ENCODE measurements around the gene MSMO1.

The MSMO1 gene

DNA sequence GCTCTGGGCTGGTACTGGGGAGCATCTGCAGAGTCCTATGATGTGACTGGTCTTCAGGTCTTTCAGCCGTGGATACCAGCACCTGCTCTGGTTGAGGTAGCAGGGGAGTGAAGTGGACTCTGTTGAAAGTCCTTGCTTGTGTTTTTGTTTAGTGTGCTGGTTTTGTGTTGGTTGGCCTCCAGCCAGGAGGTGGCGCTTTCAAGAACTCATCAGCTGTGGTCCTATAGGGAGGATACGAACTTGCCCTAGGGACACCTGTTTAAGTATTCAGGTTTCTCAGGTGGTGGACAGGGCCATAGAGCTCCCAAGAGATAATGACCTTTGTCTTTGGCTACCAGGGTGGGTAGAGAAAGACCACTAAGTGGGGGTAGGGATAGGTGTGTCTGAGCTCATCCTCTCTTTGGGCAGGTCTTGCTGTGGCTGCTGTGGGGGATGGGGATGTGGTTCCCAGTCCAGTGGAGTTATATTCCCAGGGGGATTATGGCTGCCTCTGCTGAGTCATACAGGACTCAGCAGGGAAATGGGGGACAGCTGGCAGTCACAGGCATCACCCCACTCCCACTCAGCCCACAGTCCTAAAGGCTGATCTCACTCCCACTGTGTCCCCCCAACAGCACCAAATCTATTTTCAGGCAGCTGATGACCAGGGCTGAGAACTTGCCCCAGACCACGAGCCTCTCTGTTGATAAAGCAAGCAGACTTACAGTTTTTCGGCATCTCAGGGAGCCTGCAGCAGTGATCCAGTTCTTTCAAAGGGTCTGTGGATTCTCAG is 24.1 kb downstream of the MSMO1 start:
- no peak for DNase-seq (ENCODE audit: low read depth, low spot score)

DNA sequence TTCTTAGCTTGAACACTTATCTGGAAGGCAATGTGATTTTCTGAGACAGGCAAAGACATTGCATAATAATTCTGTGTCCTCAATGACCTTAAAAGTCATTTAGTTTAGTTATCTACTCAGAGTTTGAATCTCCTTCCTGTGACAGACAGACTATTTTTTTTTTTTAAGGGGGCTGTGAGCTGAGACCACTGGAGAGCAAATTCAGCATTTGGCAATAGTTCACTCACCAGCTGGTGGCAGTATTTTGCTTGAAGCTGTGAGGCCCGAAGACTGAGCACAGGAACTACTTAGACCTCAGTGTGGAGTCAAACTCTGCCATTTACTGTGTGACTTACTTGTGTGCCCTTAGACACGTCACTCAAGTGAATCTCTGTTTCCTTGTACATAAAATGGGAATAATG is 28.4 kb downstream of the MSMO1 start:
- no peak overlapping the region for H3K4me3 ChIP-seq (ENCODE audit: low read length)
- DNase-seq (ENCODE audit: low read depth, low spot score): no peak

More for the DNA sequence above, 24.1 kb downstream of the MSMO1 start:
- H3K4me3 ChIP-seq (ENCODE audit: low read length): no peak overlapping the region

DNA sequence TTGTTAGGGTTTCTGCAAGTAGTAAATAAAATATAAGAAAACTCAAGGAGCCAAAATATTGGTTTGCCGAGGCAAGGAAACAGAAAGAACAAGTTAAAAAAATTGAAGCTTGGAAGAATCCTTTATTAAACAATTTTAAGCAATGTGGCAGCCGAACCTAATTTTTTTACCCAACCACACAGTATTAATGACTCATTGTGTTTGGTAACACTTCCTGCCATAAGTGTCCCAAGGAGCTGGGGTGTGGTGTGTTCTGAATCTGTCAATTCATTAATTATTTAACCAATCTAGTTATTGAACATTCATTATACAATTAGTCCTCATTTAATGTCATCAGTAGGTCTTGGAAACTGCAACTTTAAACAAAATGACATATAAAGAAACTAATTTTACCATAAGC is 32.0 kb downstream of the MSMO1 start:
- no peak for DNase-seq (ENCODE audit: low read depth, low spot score)

DNA sequence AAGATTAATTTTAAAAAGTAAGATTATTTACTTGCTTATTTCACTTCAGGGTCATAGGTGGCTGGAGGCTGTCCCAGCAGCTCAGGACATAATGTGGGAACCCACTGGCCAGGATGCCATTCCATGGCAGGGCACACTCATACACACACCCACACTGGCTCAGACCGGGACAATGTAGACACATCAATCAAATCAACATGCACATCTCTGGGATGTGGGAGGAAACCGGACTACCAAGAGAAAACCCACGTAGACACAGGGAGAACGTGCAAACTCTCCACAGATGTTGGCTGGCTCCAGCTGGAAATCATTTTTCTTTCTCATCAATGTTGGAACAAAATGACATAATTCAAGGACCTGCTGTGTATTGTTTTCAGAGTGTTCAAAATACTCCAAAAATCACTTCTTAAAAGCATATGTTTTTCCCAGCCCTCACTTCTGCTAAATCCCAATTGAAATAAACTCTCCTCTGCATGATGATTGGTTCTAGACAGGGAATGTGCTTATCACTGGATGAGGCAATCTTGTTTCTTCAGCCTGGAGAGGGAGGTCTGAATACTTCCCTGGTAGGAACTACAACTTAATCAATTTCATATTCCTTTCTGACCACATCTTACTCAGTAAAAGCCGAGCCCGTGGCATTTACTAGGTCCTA is 32.7 kb downstream of the MSMO1 start:
- H3K4me3 ChIP-seq (ENCODE audit: low read length): no peak overlapping the region
- DNase-seq (ENCODE audit: low read depth, low spot score): no peak

More for the DNA sequence above, 32.0 kb downstream of the MSMO1 start:
- no peak overlapping the region for H3K4me3 ChIP-seq (ENCODE audit: low read length)

DNA sequence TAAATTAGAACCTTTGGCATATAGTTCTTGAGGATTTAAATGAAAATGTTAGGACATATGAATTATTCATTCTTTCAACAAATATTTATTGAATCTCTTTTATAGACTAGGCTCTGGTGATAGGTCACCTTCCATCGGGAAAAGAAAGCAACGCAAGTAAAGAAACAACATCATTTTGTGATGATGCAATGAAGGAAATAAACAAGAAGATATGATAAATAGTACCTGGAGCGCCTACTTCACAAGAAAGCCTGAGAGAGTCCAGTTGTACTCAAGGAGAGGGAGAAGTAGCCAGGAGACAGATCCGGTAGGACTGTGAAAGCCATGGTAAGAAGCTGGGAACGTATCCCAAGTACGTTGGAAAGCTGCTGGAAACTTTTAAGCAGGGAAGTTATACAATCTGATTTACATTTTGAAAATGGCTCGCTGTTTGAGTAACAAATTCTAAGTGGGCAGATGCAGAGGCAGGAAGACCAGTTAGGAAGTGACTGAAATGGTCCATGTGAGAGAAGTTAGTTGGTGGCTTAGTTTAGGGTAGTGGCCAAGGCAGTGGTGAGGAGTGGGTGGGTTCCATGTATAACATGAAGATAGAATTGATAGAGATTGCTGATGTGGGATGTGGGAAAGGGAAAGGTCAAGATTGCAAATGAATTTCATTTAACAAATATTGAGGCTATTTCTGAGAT is 33.7 kb downstream of the MSMO1 start:
- DNase-seq (ENCODE audit: low read depth, low spot score): no peak
- H3K4me3 ChIP-seq (ENCODE audit: low read length): no peak overlapping the region

DNA sequence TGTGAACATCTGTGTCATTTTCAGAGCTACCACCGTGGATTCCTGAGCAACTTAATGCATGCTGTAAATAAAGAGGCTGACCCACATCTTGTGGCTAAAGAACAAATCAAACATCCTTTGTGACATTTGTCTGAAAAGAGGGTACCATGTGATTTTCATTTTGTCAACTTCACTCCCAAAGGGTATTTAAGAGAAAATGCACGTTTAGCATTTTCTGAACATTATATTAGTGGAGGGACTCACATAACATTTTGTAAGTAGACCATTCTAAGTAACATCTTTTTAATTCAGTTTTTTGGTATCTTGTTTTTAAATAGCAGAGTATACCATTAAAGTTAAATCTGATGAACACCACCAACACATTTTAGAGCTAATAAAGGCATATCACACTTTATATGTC is 34.3 kb downstream of the MSMO1 start:
- H3K4me3 ChIP-seq (ENCODE audit: low read length): no peak overlapping the region
- no peak for DNase-seq (ENCODE audit: low read depth, low spot score)

DNA sequence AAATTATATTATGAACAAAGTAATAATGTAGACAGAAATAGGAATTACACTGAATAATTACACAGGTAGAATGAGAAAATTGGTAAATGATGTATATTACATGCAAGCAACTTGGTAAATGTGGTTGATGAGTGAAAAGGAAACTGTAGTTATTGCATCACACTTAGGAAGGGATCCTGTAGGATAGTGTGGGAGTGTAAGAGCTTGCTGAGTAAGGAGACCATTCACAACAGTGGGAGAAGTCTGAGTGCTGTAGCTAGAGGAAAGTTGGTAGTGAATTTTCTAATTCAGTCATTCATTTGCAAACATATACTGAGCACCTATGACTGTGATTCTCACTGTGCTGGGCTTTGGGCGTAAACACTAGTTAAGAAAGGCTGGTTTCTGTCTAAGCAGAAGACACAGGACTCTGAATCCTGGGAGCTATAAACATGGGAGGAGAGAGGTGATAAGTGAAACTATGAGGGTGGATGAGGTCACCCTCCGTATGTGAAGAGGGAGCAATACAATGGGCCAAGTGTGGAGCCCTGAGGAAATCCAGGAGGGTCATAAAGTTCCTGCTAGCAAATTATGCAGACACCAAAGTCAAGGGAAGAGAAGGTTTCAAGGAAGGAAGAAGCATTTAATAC is 37.1 kb downstream of the MSMO1 start:
- H3K4me3 ChIP-seq (ENCODE audit: low read length): no peak overlapping the region
- no peak for DNase-seq (ENCODE audit: low read depth, low spot score)

DNA sequence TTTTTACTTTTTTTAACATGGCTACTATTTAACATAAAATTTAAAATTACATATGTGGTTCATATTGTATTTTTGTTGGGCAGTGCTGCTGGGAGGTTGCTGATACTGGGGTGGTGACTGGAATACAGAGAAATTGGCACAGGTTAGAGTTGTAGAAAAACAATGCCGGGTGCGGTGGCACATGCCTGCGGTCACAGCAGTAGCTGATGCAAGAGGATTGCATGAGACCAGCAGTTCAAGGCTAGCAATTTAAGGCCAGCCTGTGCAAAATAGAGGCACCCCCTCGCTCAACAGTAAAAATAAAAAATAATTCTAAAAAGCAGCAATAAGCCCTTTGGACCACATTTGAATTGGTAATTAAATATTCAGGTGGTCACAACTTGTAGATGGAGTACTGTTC is 39.6 kb downstream of the MSMO1 start:
- no peak for DNase-seq (ENCODE audit: low read depth, low spot score)

DNA sequence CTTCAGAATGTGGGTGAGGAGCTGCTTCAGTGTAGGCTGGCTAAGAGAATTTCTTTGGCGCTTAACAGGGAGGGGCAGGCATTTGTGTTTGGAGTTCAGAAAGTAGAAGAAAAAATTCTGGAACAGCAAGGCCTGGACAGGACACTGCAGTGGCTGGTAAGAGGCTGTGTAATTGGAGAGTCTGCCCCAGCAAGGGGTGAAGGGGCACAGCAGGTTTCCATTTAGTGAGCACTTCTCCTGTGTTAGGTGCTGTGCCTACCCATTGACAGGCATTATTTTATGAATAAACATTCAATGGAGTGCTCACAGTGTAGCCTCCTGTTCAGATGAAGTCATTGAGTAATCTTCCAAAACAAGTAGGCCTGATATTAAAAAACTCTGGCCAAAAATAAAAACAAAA is 40.6 kb downstream of the MSMO1 start:
- DNase-seq (ENCODE audit: low read depth, low spot score): no peak
- H3K4me3 ChIP-seq (ENCODE audit: low read length): no peak overlapping the region

More for the DNA sequence above, 39.6 kb downstream of the MSMO1 start:
- H3K4me3 ChIP-seq (ENCODE audit: low read length): no peak overlapping the region

DNA sequence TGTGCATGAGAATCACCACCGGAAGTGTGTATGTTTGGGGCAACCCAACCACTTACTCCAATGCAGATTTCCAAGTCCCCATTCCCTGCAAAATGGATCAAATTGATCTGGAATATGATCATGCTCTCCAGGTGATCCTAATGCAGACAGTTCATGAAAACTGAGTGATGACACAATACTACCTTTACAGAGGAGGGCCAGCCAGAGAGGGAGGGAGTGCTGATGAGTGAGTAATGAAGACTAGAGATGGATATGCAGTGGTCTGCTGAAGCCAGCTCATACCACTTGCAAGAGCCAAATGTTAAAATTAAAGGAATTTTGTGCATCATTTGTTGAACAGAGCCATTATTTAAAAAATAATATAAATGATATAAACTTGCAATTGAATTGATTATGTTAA is 41.1 kb downstream of the MSMO1 start:
- DNase-seq (ENCODE audit: low read depth, low spot score): no peak
- H3K4me3 ChIP-seq (ENCODE audit: low read length): no peak overlapping the region

DNA sequence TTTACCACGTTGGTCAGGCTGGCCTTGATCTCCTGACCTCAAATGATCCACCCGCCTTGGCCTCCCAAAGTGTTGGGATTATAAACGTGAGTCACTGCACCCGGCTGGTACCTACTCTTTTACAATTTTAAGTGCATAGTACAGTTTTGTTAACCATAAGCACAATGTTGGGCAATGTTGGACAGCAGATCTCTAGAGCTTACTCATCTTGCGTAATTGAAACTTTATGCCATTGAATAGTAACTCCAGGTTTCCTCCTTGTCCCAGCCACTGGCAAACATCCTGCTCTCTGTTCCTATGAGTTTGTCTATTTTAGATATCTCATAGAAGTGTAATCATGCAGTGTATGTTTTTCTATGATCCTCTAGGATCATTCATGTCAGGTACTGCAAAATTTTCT is 42.1 kb downstream of the MSMO1 start:
- DNase-seq (ENCODE audit: low read depth, low spot score): no peak
- no peak overlapping the region for H3K4me3 ChIP-seq (ENCODE audit: low read length)

DNA sequence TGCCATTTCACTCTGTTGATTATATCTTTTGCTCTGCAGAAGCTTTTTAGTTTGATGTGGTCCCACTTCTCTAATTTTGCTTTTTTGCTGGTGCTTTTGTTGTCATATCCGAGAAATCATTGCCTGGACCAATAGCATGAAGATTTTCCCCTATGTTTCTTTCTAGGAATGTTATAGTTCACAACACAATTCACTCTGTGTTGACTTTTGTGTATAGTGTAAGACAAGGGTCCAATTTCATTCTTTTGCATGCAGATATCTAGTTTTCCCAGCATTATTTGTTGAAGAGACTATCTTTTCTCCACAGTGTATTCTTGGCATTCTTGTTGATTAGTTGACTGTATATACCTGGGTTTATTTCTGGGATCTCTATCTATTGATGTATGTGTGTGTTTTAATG is 43.1 kb downstream of the MSMO1 start:
- no peak overlapping the region for H3K4me3 ChIP-seq (ENCODE audit: low read length)

DNA sequence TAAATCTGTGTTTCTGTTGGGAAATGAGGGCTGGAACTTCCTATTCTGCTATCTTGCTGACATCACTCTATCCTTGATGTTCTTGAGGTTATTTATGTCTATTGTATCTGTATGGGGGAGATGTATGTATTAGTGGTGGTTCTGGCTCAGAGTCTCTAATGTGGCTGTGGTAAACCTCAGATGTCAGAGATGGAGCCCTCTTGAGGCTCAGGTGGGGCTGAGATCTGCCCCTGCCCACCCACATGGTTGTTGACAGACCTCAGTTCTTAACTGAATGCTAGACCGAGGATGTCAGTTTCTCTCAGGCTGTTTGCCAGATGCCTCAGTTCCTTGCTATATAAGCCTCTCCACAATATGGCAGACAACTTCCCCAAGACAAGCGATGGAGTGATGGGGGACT is 48.0 kb downstream of the MSMO1 start:
- DNase-seq (ENCODE audit: low read depth, low spot score): peak; percentile 67
- no peak overlapping the region for H3K4me3 ChIP-seq (ENCODE audit: low read length)

More for the DNA sequence above, 43.1 kb downstream of the MSMO1 start:
- DNase-seq (ENCODE audit: low read depth, low spot score): no peak

DNA sequence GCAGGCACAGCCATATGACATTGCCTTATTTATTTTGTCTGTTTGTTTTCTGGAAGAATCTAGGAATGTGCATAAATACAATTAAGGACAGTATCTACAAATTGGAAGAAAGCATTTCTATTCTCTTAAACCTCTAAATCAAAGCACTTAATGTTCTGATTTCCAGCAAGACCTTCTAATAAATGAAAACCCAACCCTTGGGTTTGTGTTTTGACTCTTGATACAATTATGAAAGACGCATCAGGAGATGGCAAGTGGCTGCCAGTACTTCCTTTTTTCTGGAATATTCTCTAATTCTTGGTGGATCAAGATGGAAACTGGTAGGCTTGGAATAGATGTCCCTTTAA is 50.9 kb downstream of the MSMO1 start:
- DNase-seq (ENCODE audit: low read depth, low spot score): no peak

DNA sequence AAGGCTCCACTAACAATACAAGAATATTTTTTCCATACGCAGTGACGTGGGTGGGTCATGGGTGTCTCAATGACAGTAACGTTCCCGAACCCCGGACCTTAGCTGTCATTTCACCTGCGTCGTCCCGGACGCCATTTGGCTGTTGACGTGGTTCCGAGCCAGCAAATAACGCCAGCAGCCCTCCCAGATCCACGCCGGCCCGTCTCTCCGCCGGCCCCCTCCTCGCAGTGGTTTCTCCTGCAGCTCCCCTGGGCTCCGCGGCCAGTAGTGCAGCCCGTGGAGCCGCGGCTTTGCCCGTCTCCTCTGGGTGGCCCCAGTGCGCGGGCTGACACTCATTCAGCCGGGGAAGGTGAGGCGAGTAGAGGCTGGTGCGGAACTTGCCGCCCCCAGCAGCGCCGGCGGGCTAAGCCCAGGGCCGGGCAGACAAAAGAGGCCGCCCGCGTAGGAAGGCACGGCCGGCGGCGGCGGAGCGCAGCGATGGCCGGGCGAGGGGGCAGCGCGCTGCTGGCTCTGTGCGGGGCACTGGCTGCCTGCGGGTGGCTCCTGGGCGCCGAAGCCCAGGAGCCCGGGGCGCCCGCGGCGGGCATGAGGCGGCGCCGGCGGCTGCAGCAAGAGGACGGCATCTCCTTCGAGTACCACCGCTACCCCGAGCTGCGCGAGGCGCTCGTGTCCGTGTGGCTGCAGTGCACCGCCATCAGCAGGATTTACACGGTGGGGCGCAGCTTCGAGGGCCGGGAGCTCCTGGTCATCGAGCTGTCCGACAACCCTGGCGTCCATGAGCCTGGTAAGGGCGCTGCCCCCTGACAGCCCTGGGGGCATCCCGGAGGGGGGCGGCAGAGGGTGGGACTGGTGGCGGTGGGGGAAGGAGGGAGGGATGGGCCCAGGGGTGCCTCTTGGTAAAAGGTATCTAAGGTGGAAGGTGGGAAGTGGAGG is 51.5 kb downstream of the MSMO1 start, which contains the start of gene CPE:
CPE (plus strand) TSS at position 264 of the 933 bp plus-strand sequence; CDS start at position 478, 214 bp downstream.
- no peak for DNase-seq (ENCODE audit: low read depth, low spot score)
- H3K4me3 ChIP-seq (ENCODE audit: low read length): no peak within 1 kb of the TSS

More for the DNA sequence above, 50.9 kb downstream of the MSMO1 start:
- no peak overlapping the region for H3K4me3 ChIP-seq (ENCODE audit: low read length)

DNA sequence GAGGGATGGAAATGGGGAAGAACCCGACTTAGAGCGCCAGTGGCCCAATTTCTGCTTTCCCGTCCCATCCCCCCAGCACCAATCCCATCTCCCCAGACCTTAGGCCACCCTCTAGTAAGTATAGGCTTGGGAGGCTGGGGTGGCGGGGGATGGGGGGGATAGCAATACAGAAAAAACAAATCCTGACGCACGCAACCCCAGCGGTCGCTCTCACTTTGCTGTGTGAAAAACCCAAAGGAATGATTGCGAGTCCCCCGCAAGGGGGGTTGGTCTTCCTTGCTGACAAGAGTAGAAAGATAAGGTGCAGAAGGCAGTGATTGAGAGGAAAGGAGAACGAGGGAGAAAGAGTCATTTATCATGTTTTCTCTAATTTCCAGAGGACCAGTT is 52.2 kb downstream of the MSMO1 start:
- no peak overlapping the region for H3K4me3 ChIP-seq (ENCODE audit: low read length)
- DNase-seq (ENCODE audit: low read depth, low spot score): no peak

DNA sequence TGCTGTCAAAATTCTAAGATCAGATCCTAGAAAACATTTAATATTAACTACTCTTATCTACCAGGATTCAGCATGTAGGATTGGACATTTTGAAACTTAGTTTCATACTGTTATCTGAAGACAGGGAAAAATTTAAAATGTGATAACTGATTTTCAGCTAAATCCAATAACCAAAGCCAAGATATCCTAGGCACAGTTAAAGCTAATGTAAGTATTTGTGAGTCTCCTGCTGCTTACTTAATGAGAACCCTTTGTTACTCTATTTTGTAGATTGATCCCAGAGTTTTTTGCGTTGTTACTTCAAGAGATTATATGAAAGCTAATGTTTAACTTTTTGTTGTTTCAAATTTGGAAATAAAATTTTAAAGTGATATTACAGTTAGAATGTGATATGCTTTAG is 53.3 kb downstream of the MSMO1 start:
- DNase-seq (ENCODE audit: low read depth, low spot score): no peak
- H3K4me3 ChIP-seq (ENCODE audit: low read length): no peak overlapping the region

DNA sequence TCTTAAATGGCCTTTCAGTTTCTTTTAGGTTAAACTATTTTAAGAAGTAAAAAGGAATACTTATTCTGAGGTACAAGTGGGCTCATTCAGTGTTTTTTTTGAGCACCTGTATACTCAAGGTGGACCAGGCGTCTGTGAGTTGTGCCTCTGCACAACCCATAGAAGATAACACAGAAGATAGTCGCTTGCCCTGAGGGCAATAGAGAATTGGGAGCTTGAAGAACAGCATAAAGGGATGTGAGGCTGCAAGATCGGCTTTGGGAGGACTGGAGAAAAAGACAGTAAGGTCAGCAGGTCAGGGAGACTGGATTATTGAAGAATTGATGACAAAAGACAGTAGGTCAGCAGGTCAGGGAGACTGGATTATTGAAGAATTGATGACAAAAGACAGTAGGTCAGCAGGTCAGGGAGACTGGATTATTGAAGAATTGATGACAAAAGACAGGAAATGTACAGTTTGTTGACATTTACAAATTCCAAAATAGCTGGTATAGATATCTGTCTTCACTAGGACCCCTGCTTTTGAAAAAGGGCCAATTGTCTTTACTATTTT is 54.4 kb downstream of the MSMO1 start:
- H3K4me3 ChIP-seq (ENCODE audit: low read length): no peak overlapping the region
- DNase-seq (ENCODE audit: low read depth, low spot score): no peak
